Measurements from ENCODE around the gene PPFIA1.

- no peak for TF ChIP-seq CTCF (IDR thresholded peaks at IDR 0.05)
- TF ChIP-seq POLR2A (IDR thresholded peaks at IDR 0.05), result no peak
- no peak for TF ChIP-seq EP300 (IDR thresholded peaks at IDR 0.05)
Measured at GRCh38 chr11:70281156-70281609, 10.7 kb downstream of the PPFIA1 start.

All from upper lobe of left lung (tissue), 4 donors.